GM23338 (cell line): Measurements from ENCODE around the gene EGR2. TPM values are rescaled to one million over a fixed set of nuclear protein-coding genes. Genes with fewer than 3 reads are reported as not detected.

Experiments
- ATAC-seq: fragments of 200-7000 bp; cut with Tn5 transposase; 3 replicates; pipeline ENCODE4 v1.9.1; 2020
- DNase-seq: peaks from one replicate; pipeline ENCODE4 v3.0.0-alpha.2; 2015; ENCODE audit warnings: low spot score
- H2AFZ ChIP-seq: fragments of 200-600 bp; sonication (generic); 2 replicates; pipeline ENCODE4 v1.8.0; 2016; ENCODE audit warnings: antibody characterized with exemption, mild to moderate bottlenecking, moderate library complexity
- H3F3A ChIP-seq: fragments of 200-600 bp; sonication (generic); replicated peaks from 2 replicates; pipeline ENCODE4 v1.8.0; 2017; ENCODE audit warnings: antibody characterized with exemption, mixed run types, low read depth
- H3K27ac ChIP-seq: fragments of 200-600 bp; sonication (generic); 2 replicates; pipeline ENCODE4 v1.6.1; 2016; ENCODE audit warnings: low read depth
- H3K27me3 ChIP-seq: fragments of 200-600 bp; sonication (generic); 2 replicates; pipeline ENCODE4 v1.8.0; 2016; ENCODE audit warnings: mild to moderate bottlenecking, mixed run types, moderate library complexity; ENCODE audit not compliant: insufficient read depth
- H3K36me3 ChIP-seq: fragments of 200-600 bp; sonication (generic); 2 replicates; pipeline ENCODE4 v1.8.0; 2016; ENCODE audit warnings: mild to moderate bottlenecking; ENCODE audit not compliant: insufficient read depth
- H3K4me1 ChIP-seq: fragments of 200-600 bp; sonication (generic); 2 replicates; pipeline ENCODE4 v1.8.0; 2016; ENCODE audit warnings: mild to moderate bottlenecking, moderate library complexity; ENCODE audit not compliant: insufficient read depth
- H3K4me2 ChIP-seq: fragments of 200-600 bp; sonication (generic); 2 replicates; pipeline ENCODE4 v1.7.1; 2017; ENCODE audit warnings: mixed run types
- H3K4me3 ChIP-seq: fragments of 200-600 bp; sonication (generic); 2 replicates; pipeline ENCODE4 v1.6.1; 2016; ENCODE audit warnings: mixed run types
- H3K79me2 ChIP-seq: fragments of 200-600 bp; sonication (generic); replicated peaks from 2 replicates; pipeline ENCODE4 v1.8.0; 2017; ENCODE audit warnings: mild to moderate bottlenecking; ENCODE audit not compliant: insufficient read depth
- H3K9me2 ChIP-seq: fragments of 200-600 bp; sonication (generic); 2 replicates; pipeline ENCODE4 v1.8.0; 2017; ENCODE audit not compliant: insufficient read depth
- H4K20me1 ChIP-seq: fragments of 200-600 bp; sonication (generic); replicated peaks from 2 replicates; pipeline ENCODE4 v1.8.0; 2017; ENCODE audit warnings: mild to moderate bottlenecking; ENCODE audit not compliant: insufficient read depth
- H3K27ac Mint-ChIP-seq: 2 replicates; pipeline ENCODE4 v1.8.0; 2020; ENCODE audit warnings: inconsistent platforms, mild to moderate bottlenecking, moderate library complexity, mixed read lengths
- H3K27me3 Mint-ChIP-seq: 3 replicates; pipeline ENCODE4 v1.8.0; 2022; ENCODE audit warnings: low read depth, mild to moderate bottlenecking, moderate library complexity, mixed read lengths, inconsistent platforms; ENCODE audit not compliant: insufficient read depth, poor library complexity
- H3K36me3 Mint-ChIP-seq: 3 replicates; pipeline ENCODE4 v1.8.0; 2021; ENCODE audit warnings: low read depth, mild to moderate bottlenecking, inconsistent platforms, moderate library complexity, mixed read lengths
- H3K4me1 Mint-ChIP-seq: 3 replicates; pipeline ENCODE4 v1.8.0; 2020; ENCODE audit warnings: mild to moderate bottlenecking, inconsistent platforms, mixed read lengths
- H3K4me3 Mint-ChIP-seq: 3 replicates; pipeline ENCODE4 v1.8.0; 2021; ENCODE audit warnings: moderate library complexity, mild to moderate bottlenecking, inconsistent platforms, mixed read lengths
- H3K9me3 Mint-ChIP-seq: 3 replicates; pipeline ENCODE4 v1.8.0; 2020; ENCODE audit warnings: moderate library complexity, mild to moderate bottlenecking, inconsistent platforms, mixed read lengths
- CREB1 ChIP-seq: fragments of 250-450 bp; sonication (Bioruptor Pico); IDR thresholded peaks from 2 replicates; pipeline ENCODE4 v1.5.0; 2020; ENCODE audit warnings: low read depth, mild to moderate bottlenecking, moderate library complexity
- EZH2phosphoT487 ChIP-seq: fragments of 200-600 bp; sonication (generic); IDR thresholded peaks from one replicate; pipeline ENCODE4 v1.8.1; 2018; ENCODE audit warnings: antibody characterized with exemption; ENCODE audit not compliant: unreplicated experiment
- JUNB ChIP-seq: IDR thresholded peaks from one replicate; pipeline ENCODE4 v1.6.1; 2016; ENCODE audit warnings: antibody characterized with exemption; ENCODE audit not compliant: unreplicated experiment
- NANOG ChIP-seq: IDR thresholded peaks from 2 replicates; pipeline ENCODE4 v1.6.1; 2016; ENCODE audit warnings: antibody characterized with exemption, borderline replicate concordance
- POLR2AphosphoS5 ChIP-seq: IDR thresholded peaks from 2 replicates; pipeline ENCODE4 v1.6.1; 2016; ENCODE audit warnings: antibody characterized with exemption, low read depth
- STAT1 ChIP-seq: IDR thresholded peaks from one replicate; pipeline ENCODE4 v1.6.1; 2016; ENCODE audit warnings: antibody characterized with exemption; ENCODE audit not compliant: unreplicated experiment
- ZNF114 ChIP-seq: fragments of 250-450 bp; sonication (Bioruptor Pico); IDR thresholded peaks from 2 replicates; pipeline ENCODE4 v1.5.0; 2020; ENCODE audit warnings: mild to moderate bottlenecking, moderate library complexity
- ZNF331 ChIP-seq: fragments of 250-450 bp; sonication (Bioruptor Pico); IDR thresholded peaks from 2 replicates; pipeline ENCODE4 v1.5.0; 2020; ENCODE audit warnings: low read depth, mild to moderate bottlenecking, moderate library complexity
- long read RNA-seq: library from polyadenylated mRNA; unstranded; transcript quantifications from one replicate; pipeline ENCODE4 v2.0.0, GENCODE V29; 2020; ENCODE audit not compliant: unreplicated experiment
- polyA plus RNA-seq: library from polyadenylated mRNA; unstranded; fragments of >200 nt; fragmentation: Nextera tagmentation; extraction: Ambion mirVana; gene quantifications from 2 replicates; pipeline ENCODE4 v1.2.1, GENCODE V29; 2016
- total RNA-seq: library from RNA; depleted of rRNA; stranded (reverse); fragments of >200 nt; shearing (Covaris generic); gene quantifications from 2 replicates; pipeline ENCODE4 v1.2.3, GENCODE V29; 2014; rRNA removed
- TF ChIP-seq, protein P1 (sequence below), 2 experiments: fragments of 200-600 bp in 1 of 2; sonication (generic) in 1 of 2; conservative IDR thresholded peaks; 2 replicates each; pipeline versions ENCODE4 v1.5.1 to v1.6.1; 2016 to 2017; ENCODE audit warnings: antibody characterized with exemption in 2 of 2, low read depth in 2 of 2, mild to moderate bottlenecking in 2 of 2, moderate library complexity in 1 of 2
- TF ChIP-seq, protein P2 (sequence below): IDR thresholded peaks from one replicate; pipeline ENCODE4 v1.6.1; 2018; ENCODE audit warnings: antibody characterized with exemption; ENCODE audit not compliant: unreplicated experiment

Gene EGR2
- 2.1 and 2.3 TPM in 2 replicates for total RNA-seq
- 3.5 and 3.7 TPM in 2 replicates for polyA plus RNA-seq
- long read RNA-seq = 0 reads

DNA sequence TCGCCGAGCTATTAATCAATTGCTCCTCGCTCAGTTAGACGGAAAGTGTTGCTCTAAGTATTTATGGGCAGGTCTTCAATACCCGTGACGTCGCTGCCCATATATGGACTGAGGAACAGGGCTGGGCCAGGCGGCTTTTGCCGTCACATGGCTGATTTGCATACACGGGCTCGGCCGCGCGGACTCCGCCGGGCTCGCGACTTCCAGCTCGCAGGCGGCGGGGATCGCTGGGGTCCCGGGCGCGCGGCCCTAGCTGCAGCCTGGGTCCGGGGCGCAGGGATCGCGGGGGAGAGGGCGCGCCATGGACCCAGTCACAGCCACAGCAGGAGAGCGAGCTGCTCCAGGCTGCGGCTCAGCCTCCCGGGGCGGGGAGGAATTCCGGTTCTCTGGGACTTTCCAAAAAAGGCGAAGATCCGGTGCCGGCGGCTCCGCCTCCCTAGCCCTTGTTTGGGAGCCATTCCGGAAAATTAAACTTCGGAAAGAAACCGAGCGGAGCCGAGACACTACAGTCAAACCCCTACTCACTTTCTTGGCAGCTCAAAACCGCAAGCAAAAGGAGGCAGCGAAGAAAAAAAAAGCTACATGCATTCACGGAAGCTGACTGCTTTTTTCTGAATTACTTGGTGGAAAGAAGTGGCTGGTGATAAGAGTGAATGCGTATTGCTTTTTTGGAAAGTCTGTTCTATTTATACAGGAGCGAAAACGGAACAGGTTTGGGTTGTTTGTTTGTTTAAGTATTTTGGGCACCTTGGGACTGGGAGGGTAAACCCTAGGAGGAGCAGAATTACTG, at the start of gene EGR2:
TSS of gene EGR2 (minus strand) at position 36 of the 790 bp plus-strand sequence. CDS start 337 bp downstream, outside the sequence.
- TF ChIP-seq CREB1 (CRISPR knock-in tag) (peak; percentile 82), POLR2AphosphoS5 (peak; percentile 52; the same call in 1 of the 2 replicates), JUNB (no peak), ZNF331 (peak; percentile 50; the same call in 1 of the 2 replicates)
- no peak within 1 kb of the TSS for H3K27ac ChIP-seq
- no peaks in the 10 kb centered on the region for H3K79me2 ChIP-seq
- Mint-ChIP-seq H3K27me3 (peaks cover 71% of the 10 kb centered on the region), H3K9me3 (peaks cover 3% of the 10 kb centered on the region), H3K4me3 (peak within 1 kb of the TSS; percentile 82), H3K36me3 (no peaks in the 10 kb centered on the region; the same call in 2 of the 3 replicates), H3K4me1 (peaks cover 22% of the 10 kb centered on the region), H3K27ac (peak within 1 kb of the TSS; percentile 66)
- peak; percentile 96 for DNase-seq
- H3F3A ChIP-seq = peaks cover 10% of the 10 kb centered on the region
- no peaks in the 10 kb centered on the region for H4K20me1 ChIP-seq
- peak within 1 kb of the TSS; percentile 66 for H3K4me3 ChIP-seq
- H2AFZ ChIP-seq = peak within 1 kb of the TSS; percentile 95
- peaks cover 76% of the 10 kb centered on the region for H3K27me3 ChIP-seq
- H3K4me2 ChIP-seq = peak within 1 kb of the TSS; percentile 88
- H3K9me2 ChIP-seq = no peaks in the 10 kb centered on the region
- H3K36me3 ChIP-seq = no peaks in the 10 kb centered on the region
- H3K4me1 ChIP-seq = peaks cover 7% of the 10 kb centered on the region; the same call in 1 of the 2 replicates
- ATAC-seq = peak; percentile 43

DNA sequence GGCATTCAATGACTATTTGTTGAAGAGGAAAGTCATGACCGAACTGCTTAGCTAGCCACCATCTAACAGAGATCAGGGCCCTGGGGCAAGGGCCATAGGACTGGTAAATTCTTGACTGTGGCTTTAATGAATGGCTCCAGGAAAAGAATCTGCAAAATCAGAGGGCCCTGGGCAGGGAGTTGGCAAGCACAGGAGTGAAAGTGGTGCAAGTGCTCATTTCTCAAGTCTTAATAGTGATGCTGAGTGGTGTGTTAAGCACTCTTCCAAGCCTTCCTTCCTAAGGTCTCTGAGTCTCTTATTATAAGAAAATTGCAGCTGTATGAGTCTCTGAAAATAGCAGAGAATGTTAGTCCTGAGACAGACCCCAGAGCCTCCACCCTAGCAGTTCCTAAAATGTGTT, 46.3 kb upstream of the EGR2 start:
- ATAC-seq (no peak), DNase-seq (no peak)
- H3K36me3 ChIP-seq = no peaks in the 10 kb centered on the region
- H3K27ac ChIP-seq = no peak overlapping the region
- no peaks in the 10 kb centered on the region for H3F3A ChIP-seq
- H4K20me1 ChIP-seq = no peaks in the 10 kb centered on the region
- H2AFZ ChIP-seq = no peak overlapping the region
- Mint-ChIP-seq H3K36me3 (no peaks in the 10 kb centered on the region), H3K4me1 (peaks cover 8% of the 10 kb centered on the region; the same call in 2 of the 3 replicates), H3K4me3 (no peak overlapping the region), H3K27me3 (peaks cover 8% of the 10 kb centered on the region), H3K27ac (no peak overlapping the region), H3K9me3 (no peaks in the 10 kb centered on the region)
- H3K79me2 ChIP-seq = no peaks in the 10 kb centered on the region
- H3K27me3 ChIP-seq = no peaks in the 10 kb centered on the region
- H3K4me2 ChIP-seq = no peak overlapping the region
- no peak overlapping the region for H3K4me3 ChIP-seq
- no peaks in the 10 kb centered on the region for H3K4me1 ChIP-seq
- H3K9me2 ChIP-seq = no peaks in the 10 kb centered on the region
- no peak for TF ChIP-seq STAT1
- TF ChIP-seq JUNB = no peak
- no peak for TF ChIP-seq NANOG
- TF ChIP-seq, protein P1, sequence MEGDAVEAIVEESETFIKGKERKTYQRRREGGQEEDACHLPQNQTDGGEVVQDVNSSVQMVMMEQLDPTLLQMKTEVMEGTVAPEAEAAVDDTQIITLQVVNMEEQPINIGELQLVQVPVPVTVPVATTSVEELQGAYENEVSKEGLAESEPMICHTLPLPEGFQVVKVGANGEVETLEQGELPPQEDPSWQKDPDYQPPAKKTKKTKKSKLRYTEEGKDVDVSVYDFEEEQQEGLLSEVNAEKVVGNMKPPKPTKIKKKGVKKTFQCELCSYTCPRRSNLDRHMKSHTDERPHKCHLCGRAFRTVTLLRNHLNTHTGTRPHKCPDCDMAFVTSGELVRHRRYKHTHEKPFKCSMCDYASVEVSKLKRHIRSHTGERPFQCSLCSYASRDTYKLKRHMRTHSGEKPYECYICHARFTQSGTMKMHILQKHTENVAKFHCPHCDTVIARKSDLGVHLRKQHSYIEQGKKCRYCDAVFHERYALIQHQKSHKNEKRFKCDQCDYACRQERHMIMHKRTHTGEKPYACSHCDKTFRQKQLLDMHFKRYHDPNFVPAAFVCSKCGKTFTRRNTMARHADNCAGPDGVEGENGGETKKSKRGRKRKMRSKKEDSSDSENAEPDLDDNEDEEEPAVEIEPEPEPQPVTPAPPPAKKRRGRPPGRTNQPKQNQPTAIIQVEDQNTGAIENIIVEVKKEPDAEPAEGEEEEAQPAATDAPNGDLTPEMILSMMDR (conservative IDR thresholded peaks at IDR 0.05; ENCODE audit: low read depth in 2 of 2) = no peak
- TF ChIP-seq EZH2phosphoT487 = no peak
- TF ChIP-seq, protein P2, sequence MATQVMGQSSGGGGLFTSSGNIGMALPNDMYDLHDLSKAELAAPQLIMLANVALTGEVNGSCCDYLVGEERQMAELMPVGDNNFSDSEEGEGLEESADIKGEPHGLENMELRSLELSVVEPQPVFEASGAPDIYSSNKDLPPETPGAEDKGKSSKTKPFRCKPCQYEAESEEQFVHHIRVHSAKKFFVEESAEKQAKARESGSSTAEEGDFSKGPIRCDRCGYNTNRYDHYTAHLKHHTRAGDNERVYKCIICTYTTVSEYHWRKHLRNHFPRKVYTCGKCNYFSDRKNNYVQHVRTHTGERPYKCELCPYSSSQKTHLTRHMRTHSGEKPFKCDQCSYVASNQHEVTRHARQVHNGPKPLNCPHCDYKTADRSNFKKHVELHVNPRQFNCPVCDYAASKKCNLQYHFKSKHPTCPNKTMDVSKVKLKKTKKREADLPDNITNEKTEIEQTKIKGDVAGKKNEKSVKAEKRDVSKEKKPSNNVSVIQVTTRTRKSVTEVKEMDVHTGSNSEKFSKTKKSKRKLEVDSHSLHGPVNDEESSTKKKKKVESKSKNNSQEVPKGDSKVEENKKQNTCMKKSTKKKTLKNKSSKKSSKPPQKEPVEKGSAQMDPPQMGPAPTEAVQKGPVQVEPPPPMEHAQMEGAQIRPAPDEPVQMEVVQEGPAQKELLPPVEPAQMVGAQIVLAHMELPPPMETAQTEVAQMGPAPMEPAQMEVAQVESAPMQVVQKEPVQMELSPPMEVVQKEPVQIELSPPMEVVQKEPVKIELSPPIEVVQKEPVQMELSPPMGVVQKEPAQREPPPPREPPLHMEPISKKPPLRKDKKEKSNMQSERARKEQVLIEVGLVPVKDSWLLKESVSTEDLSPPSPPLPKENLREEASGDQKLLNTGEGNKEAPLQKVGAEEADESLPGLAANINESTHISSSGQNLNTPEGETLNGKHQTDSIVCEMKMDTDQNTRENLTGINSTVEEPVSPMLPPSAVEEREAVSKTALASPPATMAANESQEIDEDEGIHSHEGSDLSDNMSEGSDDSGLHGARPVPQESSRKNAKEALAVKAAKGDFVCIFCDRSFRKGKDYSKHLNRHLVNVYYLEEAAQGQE = no peak
- no peak for TF ChIP-seq CREB1 (CRISPR knock-in tag)
- TF ChIP-seq ZNF114 (CRISPR knock-in tag) = no peak
- TF ChIP-seq ZNF331 = no peak
- no peak for TF ChIP-seq POLR2AphosphoS5
